ENCODE measurements around the gene POMT2.

- no peak for TF ChIP-seq GATA2 (IDR thresholded peaks at IDR 0.05; ENCODE audit: low read depth, low read length)
- no peak for TF ChIP-seq GATA3 (IDR thresholded peaks at IDR 0.05; ENCODE audit: low read depth, low read length)
Observed at GRCh38 chr14:77238356-77238755, 82.3 kb downstream of the POMT2 start.

Data from SH-SY5Y (cell line).